Measurements from ENCODE around the gene MRPS5. TPM values are rescaled to one million over a fixed set of nuclear protein-coding genes. Genes with fewer than 3 reads are reported as not detected.
A peak's percentile ranks its signal among the peaks of the same experiment; 100 is the strongest.

MRPS5 gene
- total RNA-seq, 2 experiments from 2014 or later = 90.4 to 96.0 TPM

GRCh38 chr2:95057535-95058370, 63.9 kb downstream of the MRPS5 start:
- Mint-ChIP-seq H3K4me3 (no peak overlapping the region), H3K36me3 (ENCODE audit: low read depth) (peaks cover 3% of the 10 kb centered on the region), H3K4me1 (ENCODE audit: low read depth) (peaks cover 66% of the 10 kb centered on the region), H3K27me3 (ENCODE audit: low read depth) (no peaks in the 10 kb centered on the region), H3K9me3 (no peaks in the 10 kb centered on the region), H3K27ac (no peak overlapping the region)
- peak; percentile 3 for DNase-seq
- CTCF ChIA-PET = interaction anchor here (0.8 to 17.7 kb wide), 3 partner anchors 15 to 33 kb away, joined by 3 to 241 read pairs (median 137); partner anchors contain the start of gene MAL
- intact Hi-C loops (cut with micrococcal nuclease) = no loop called here

- intact Hi-C loops (cut with micrococcal nuclease) = no loop called here
- peaks cover 3% of the 10 kb centered on the region for H3K36me3 Mint-ChIP-seq (ENCODE audit: low read depth)
- DNase-seq = no peak
- H3K27ac Mint-ChIP-seq = no peak overlapping the region
- H3K4me1 Mint-ChIP-seq (ENCODE audit: low read depth) = peaks cover 64% of the 10 kb centered on the region
- H3K9me3 Mint-ChIP-seq = no peaks in the 10 kb centered on the region
- no peaks in the 10 kb centered on the region for H3K27me3 Mint-ChIP-seq (ENCODE audit: low read depth)
- no peak overlapping the region for H3K4me3 Mint-ChIP-seq
- CTCF ChIA-PET = interaction anchor here (0.8 to 17.7 kb wide), 3 partner anchors 14 to 32 kb away, joined by 3 to 241 read pairs (median 137); partner anchors contain the start of gene MAL
These were observed 64.8 kb downstream of the MRPS5 start for GRCh38 chr2:95056461-95057459.

GRCh38 chr2:95056044-95056443, 65.6 kb downstream of the MRPS5 start:
- H3K4me3 Mint-ChIP-seq = no peak overlapping the region
- no peaks in the 10 kb centered on the region for H3K9me3 Mint-ChIP-seq
- peaks cover 64% of the 10 kb centered on the region for H3K4me1 Mint-ChIP-seq (ENCODE audit: low read depth)
- no peak for DNase-seq
- H3K27me3 Mint-ChIP-seq (ENCODE audit: low read depth) = no peaks in the 10 kb centered on the region
- no peak overlapping the region for H3K27ac Mint-ChIP-seq
- CTCF ChIA-PET = interaction anchor here (8.1 to 17.7 kb wide), 2 partner anchors 21 to 31 kb away, joined by 137 to 241 read pairs; partner anchors contain the start of gene MAL
- H3K36me3 Mint-ChIP-seq (ENCODE audit: low read depth) = peaks cover 3% of the 10 kb centered on the region
- intact Hi-C loops (cut with micrococcal nuclease) = no loop called here

GRCh38 chr2:95055262-95055661, 66.3 kb downstream of the MRPS5 start:
- no peaks in the 10 kb centered on the region for H3K9me3 Mint-ChIP-seq
- H3K36me3 Mint-ChIP-seq (ENCODE audit: low read depth) = peaks cover 5% of the 10 kb centered on the region
- H3K27me3 Mint-ChIP-seq (ENCODE audit: low read depth) = no peaks in the 10 kb centered on the region
- CTCF ChIA-PET = interaction anchor here (3.4 to 17.7 kb wide), 3 partner anchors 11 to 30 kb away, joined by 21 to 241 read pairs (median 137); partner anchors contain the start of gene MAL
- H3K4me3 Mint-ChIP-seq = no peak overlapping the region
- DNase-seq = no peak
- peaks cover 69% of the 10 kb centered on the region for H3K4me1 Mint-ChIP-seq (ENCODE audit: low read depth)
- peak overlapping the region; percentile 16 for H3K27ac Mint-ChIP-seq
- intact Hi-C loops (cut with micrococcal nuclease) = no loop called here

- H3K4me1 Mint-ChIP-seq (ENCODE audit: low read depth) = peaks cover 76% of the 10 kb centered on the region
- CTCF ChIA-PET = interaction anchor here (0.6 to 17.7 kb wide), 13 partner anchors 9 to 110 kb away, joined by 3 to 241 read pairs (median 5); partner anchors contain the start of gene MAL
- no peak overlapping the region for H3K4me3 Mint-ChIP-seq
- intact Hi-C loops (cut with micrococcal nuclease) = no loop called here
- H3K9me3 Mint-ChIP-seq = no peaks in the 10 kb centered on the region
- peaks cover 5% of the 10 kb centered on the region for H3K36me3 Mint-ChIP-seq (ENCODE audit: low read depth)
- H3K27ac Mint-ChIP-seq = no peak overlapping the region
- no peak for DNase-seq
- H3K27me3 Mint-ChIP-seq (ENCODE audit: low read depth) = no peaks in the 10 kb centered on the region
These were observed 67.6 kb downstream of the MRPS5 start for GRCh38 chr2:95054016-95054415.

GRCh38 chr2:95053543-95053942, 68.1 kb downstream of the MRPS5 start:
- Mint-ChIP-seq H3K9me3 (no peaks in the 10 kb centered on the region), H3K27me3 (ENCODE audit: low read depth) (no peaks in the 10 kb centered on the region), H3K36me3 (ENCODE audit: low read depth) (peaks cover 5% of the 10 kb centered on the region), H3K4me3 (no peak overlapping the region), H3K4me1 (ENCODE audit: low read depth) (peaks cover 81% of the 10 kb centered on the region), H3K27ac (no peak overlapping the region)
- peak; percentile 59 for DNase-seq
- CTCF ChIA-PET = interaction anchor here (0.6 to 17.7 kb wide), 16 partner anchors 9 to 111 kb away, joined by 3 to 241 read pairs (median 5); partner anchors contain the start of gene MAL
- intact Hi-C loops (cut with micrococcal nuclease) = loop anchor here (1.0 kb wide), 1 partner anchor 30 kb away; no protein-coding TSS in a partner anchor

- peaks cover 82% of the 10 kb centered on the region for H3K4me1 Mint-ChIP-seq (ENCODE audit: low read depth)
- intact Hi-C loops (cut with micrococcal nuclease) = loop anchor here (1.0 kb wide), 1 partner anchor 30 kb away; no protein-coding TSS in a partner anchor
- DNase-seq = no peak
- H3K27ac Mint-ChIP-seq = no peak overlapping the region
- no peaks in the 10 kb centered on the region for H3K9me3 Mint-ChIP-seq
- CTCF ChIA-PET = interaction anchor here (0.6 to 17.7 kb wide), 13 partner anchors 9 to 68 kb away, joined by 3 to 241 read pairs (median 5); partner anchors contain the start of gene MAL
- H3K36me3 Mint-ChIP-seq (ENCODE audit: low read depth) = peaks cover 5% of the 10 kb centered on the region
- no peaks in the 10 kb centered on the region for H3K27me3 Mint-ChIP-seq (ENCODE audit: low read depth)
- H3K4me3 Mint-ChIP-seq = no peak overlapping the region
These were observed 68.7 kb downstream of the MRPS5 start for GRCh38 chr2:95052804-95053479.

- Mint-ChIP-seq H3K9me3 (no peaks in the 10 kb centered on the region), H3K4me1 (ENCODE audit: low read depth) (peaks cover 86% of the 10 kb centered on the region), H3K36me3 (ENCODE audit: low read depth) (peaks cover 5% of the 10 kb centered on the region), H3K4me3 (no peak overlapping the region), H3K27ac (no peak overlapping the region), H3K27me3 (ENCODE audit: low read depth) (no peaks in the 10 kb centered on the region)
- no peak for DNase-seq
- intact Hi-C loops (cut with micrococcal nuclease) = no loop called here
- CTCF ChIA-PET = interaction anchor here (0.9 to 17.7 kb wide), 8 partner anchors 8 to 28 kb away, joined by 3 to 241 read pairs (median 14); partner anchors contain the start of gene MAL
These were observed 69.3 kb downstream of the MRPS5 start for GRCh38 chr2:95052307-95052706.

- H3K4me3 Mint-ChIP-seq = no peak overlapping the region
- H3K4me1 Mint-ChIP-seq (ENCODE audit: low read depth) = peaks cover 88% of the 10 kb centered on the region
- CTCF ChIA-PET = interaction anchor here (1.1 to 17.7 kb wide), 5 partner anchors 11 to 27 kb away, joined by 3 to 241 read pairs (median 27); partner anchors contain the start of gene MAL
- H3K27me3 Mint-ChIP-seq (ENCODE audit: low read depth) = no peaks in the 10 kb centered on the region
- peaks cover 5% of the 10 kb centered on the region for H3K36me3 Mint-ChIP-seq (ENCODE audit: low read depth)
- intact Hi-C loops (cut with micrococcal nuclease) = loop anchor here (1.0 kb wide), 1 partner anchor 8 kb away; no protein-coding TSS in a partner anchor
- no peaks in the 10 kb centered on the region for H3K9me3 Mint-ChIP-seq
- peak overlapping the region; percentile 2 for H3K27ac Mint-ChIP-seq
- DNase-seq = peak; percentile 50
These were observed 70.0 kb downstream of the MRPS5 start for GRCh38 chr2:95051626-95052025.

GRCh38 chr2:95050385-95051300, 71.0 kb downstream of the MRPS5 start:
- no peak overlapping the region for H3K4me3 Mint-ChIP-seq
- CTCF ChIA-PET = interaction anchor here (1.5 to 17.7 kb wide), 3 partner anchors 12 to 27 kb away, joined by 5 to 241 read pairs (median 137); partner anchors contain the start of gene MAL
- H3K4me1 Mint-ChIP-seq (ENCODE audit: low read depth) = peaks cover 88% of the 10 kb centered on the region
- H3K36me3 Mint-ChIP-seq (ENCODE audit: low read depth) = peaks cover 5% of the 10 kb centered on the region
- intact Hi-C loops (cut with micrococcal nuclease) = loop anchor here (1.0 kb wide), 1 partner anchor 7 kb away; no protein-coding TSS in a partner anchor
- DNase-seq = no peak
- no peaks in the 10 kb centered on the region for H3K9me3 Mint-ChIP-seq
- H3K27ac Mint-ChIP-seq = peak overlapping the region; percentile 11
- H3K27me3 Mint-ChIP-seq (ENCODE audit: low read depth) = no peaks in the 10 kb centered on the region
